ENCODE data around the gene ACVR1.
A peak's percentile ranks its signal among the peaks of the same experiment; 100 is the strongest.
"Not testable (repeated sequence)": the region's sequence is repeated elsewhere in the genome, so short reads cannot be mapped to it uniquely, and the experiment has no call there.

ACVR1 gene

GRCh38 chr2:157747695-157748370, 128.3 kb downstream of the ACVR1 start:
- no peak for DNase-seq

- no peak for DNase-seq
Measured at GRCh38 chr2:157747280-157747679, 128.8 kb downstream of the ACVR1 start.

DNA sequence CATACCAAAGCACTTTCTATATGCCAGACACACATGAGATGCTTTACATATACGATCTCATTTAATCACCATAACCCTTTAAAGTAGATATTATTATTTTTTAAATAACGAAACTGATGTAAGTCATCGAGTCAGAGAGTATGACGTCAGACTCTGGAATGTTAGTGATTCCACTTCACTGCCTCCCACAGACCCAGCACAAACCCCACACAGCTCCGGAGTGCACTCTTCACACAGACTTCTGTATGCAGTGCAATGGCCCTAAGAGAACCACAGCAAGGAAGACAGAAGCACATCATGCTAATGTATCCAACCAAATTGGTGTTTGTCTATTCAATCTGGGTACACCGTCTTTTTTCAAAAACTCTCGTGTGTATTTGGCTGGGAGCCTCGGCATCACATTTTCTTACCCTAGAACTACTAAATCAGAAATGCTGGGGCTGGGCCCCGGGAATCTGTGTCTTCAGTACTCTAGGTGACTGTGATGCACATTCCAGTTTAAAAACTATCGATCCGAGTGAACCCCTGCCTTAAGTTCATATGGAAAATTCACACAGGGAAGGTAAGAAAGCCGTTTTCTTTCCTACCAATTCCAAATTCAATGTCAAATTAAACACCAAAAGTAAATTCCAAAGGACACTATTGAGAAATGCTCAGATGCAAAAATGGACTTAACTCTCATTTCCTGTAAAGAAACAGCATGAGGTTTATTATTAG, 129.7 kb downstream of the ACVR1 start:
- no peak for DNase-seq

DNA sequence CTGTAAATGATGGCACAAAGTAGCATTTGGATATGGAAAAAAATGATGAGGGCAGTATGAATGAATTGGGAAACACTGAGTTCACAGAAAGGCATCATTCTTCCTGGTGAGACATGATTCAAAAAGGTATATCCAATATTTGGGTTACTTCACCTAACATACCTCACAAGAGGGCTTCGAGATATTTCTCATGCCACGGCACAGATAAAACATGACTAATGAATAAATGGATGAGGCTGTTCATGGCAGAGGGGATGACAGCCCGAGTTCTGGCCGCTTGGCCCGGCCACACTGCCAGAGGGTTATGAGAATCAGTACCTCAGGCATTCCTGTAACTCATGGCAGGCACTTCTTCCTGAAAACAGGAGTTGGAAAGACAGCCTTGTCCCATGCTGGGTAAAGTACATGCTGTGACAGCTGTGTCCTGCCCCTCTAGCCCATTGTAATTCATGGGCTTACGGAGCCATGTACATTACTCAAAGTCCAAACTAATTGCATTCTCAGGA, 131.5 kb downstream of the ACVR1 start:
- DNase-seq, result no peak

DNA sequence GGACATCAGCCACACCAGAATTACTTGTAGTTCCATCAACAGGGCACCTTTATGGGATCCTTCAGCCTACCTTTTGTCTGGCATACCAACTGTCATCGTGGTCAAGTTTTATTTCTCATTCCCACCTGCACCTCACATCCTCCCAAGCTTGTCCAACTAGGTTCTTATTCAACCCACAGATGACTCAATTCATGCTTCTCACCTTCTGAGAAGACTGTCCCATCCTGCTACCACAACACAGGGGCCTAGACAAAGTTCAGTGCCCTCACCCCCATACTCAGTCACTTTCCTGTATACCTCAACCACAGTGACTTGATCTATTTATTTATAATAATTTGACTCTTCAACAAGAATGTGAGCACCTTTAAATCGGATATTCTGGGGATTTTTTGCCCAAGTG, 133.1 kb downstream of the ACVR1 start:
- no peak for DNase-seq

DNA sequence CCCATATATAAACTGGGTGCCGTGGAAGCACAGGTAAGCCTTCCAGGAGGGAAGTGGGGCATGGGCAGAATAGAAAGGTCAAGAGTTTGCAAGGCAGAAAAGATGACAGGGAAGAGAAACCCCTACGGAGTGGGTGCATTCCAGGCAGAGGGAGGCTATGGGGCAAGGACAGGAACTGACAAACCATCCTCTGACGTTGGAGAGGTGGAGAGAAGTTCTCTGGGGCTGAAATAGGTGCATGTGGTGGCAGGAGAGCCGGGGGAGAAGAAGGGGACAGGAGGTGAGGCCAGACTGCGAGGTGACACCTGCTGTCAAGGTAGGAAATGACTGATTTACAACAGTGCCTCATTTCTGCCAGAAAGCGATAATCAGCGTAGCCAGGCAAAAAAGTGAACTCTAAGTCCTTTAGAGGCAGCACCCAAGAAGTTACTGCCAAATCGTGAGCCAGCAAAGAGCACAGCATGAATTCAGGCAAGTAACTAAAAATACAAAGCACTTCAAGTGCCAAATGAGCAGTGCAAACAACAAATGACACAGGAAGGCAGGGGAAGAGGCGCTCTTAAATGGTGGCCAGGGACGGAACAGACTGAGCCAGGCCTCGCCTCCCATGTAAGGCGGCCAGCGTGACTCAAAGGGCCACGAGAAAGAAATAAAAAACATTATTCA, 134.2 kb downstream of the ACVR1 start:
- DNase-seq, result no peak

DNA sequence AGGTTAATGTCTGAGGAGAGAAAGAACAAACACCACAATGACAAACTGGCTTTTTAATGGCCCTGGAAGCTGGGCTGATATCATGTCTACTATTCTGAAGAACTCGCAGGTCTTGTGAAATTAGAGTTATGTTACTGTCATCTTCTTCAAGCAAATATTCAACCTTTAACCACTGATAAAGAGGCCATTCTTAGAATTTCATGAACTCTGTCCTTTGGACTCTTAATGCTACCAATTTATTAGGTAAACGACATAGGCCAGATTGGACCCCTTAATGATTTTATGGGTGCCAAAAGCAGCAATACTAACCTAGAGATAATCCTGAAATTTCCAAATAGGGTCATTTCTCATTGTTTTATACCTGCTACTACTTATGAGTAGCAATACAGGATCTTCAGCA, 138.5 kb downstream of the ACVR1 start:
- no peak for DNase-seq

DNA sequence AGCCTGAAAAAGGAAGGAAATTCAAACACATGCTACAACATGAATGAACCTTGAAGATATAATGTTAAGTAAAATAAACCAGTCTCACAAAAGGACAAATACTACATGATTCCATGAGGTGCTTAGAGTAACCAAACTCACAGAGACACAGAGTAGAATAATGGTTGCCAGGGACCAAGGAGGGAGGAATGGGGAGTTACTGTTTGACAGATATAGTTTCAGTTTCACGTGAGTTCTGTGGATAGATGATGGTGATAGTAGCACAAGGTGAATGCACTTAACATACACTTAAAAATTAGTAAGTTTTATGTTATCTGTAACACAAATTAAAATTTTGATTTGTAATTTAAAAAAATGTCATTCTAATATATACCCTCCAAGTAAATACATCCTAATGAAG, 140.6 kb downstream of the ACVR1 start:
- no peak for DNase-seq

GRCh38 chr2:157733263-157733662, 142.9 kb downstream of the ACVR1 start:
- no peak for DNase-seq

DNA sequence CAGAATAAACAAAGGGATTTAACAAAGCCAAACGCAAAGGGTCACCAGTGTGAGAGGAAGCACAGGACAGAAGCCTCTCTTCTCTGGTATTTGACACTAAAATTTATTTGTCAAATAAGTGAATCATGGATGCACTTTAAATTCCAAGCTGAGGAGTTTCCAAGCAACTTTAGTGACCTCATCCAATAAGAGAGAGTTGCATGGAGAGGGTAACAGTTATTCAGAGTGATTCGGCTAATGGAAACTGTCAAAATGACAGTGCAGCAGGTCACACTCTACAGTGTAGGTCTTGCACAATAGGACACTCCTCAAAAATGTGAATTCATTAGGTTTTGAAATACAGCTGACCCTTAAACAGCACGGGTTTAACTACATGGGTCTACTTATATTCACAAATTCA, 143.5 kb downstream of the ACVR1 start:
- no peak for DNase-seq

- no peak for DNase-seq
Measured at GRCh38 chr2:157727693-157728092, 148.4 kb downstream of the ACVR1 start.

- DNase-seq, result no peak
Measured at GRCh38 chr2:157726946-157727345, 149.2 kb downstream of the ACVR1 start.

DNA sequence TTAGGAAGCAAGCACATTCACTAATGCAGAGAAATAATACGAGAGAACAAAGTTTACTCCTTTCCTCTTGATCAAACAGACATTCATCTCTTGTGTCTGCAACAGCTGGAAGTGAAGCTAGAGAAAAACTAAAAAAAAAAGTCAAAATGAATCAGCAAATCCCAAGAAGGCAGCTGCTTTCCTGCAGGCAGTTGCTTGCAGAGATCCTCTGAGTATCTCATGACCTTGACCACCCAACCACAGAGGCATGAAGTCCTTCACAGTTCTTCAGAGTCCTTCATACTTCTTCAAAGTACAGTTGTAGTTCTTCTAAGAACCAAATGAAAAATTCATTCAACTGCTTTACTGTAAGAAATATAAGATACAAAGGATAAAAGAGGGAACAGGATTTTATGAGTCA, 150.3 kb downstream of the ACVR1 start:
- no peak for DNase-seq

DNA sequence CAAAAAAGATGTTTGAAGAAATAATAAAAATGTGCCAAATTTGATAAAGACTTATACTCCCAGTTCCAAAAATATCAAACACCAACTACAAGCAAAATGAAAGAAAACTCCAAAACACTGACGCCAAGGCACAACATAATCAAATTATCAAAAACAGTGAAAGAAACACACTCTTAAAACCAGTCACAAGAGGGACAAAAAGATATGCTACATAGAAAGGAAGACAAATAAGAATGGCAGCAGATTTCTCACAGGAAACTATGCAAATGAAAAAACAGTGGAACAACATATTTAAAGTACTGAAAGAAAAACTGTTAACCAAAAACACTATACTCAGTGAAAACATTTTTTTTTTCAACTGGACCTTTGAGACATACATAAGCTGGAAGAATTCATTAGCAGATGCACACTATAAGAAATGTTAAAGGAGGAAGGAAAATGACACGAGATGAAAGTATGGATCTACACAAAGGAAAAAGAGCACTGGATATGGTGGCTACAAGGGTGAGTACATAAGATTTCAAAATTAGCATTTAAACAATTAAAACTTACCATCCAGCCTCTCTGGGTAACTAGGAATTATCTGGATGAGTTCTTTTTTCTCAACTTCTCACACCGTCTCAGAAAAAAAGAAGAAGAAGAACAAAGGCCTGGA, 153.4 kb downstream of the ACVR1 start:
- DNase-seq, result peak; percentile 13

GRCh38 chr2:157720504-157720903, 155.6 kb downstream of the ACVR1 start:
- DNase-seq, result no peak

DNA sequence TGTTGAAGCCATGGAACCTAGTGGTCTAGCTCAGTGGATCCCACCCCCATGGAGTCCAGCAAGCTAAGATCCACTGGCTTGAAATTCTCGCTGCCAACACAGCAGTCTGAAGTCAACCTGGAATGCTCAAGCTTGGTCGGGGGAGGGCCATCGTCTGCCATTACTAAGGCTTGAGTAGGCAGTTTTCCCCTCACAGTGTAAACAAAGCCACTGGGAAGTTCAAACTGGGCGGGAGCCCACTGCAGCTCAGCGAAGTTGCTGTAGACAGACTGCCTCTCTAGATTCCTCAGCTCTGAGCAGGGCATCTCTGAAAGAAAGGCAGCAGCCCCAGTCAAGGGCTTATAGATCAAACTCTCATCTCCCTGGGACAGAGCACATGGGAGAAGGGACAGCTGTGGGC, 171.5 kb downstream of the ACVR1 start:
- DNase-seq, result not testable (repeated sequence)

- DNase-seq, result not testable (repeated sequence)
Measured at GRCh38 chr2:157704148-157704547, 172.0 kb downstream of the ACVR1 start.

GRCh38 chr2:157699806-157700205, 176.3 kb downstream of the ACVR1 start:
- DNase-seq, result no peak

DNA sequence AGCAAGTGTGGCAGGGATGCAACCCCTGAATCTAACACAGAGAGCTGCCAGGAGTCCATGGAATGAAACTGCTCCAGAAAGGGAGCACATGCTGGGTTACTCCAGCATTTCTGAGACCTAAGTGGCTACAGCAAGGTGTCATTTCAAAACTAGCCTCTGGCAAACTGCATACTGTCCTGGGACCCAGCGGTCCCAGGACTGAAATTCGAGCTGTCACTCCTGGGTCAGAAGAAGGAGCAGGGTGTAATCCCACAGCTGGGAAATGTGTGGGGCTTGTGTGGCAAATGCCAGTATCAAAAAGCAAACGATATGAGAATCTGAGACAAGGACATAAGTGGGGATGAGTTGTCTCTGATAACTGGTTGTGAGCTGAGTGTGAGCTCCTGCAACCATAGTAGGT, 177.1 kb downstream of the ACVR1 start:
- DNase-seq, result no peak

GRCh38 chr2:157698430-157698829, 177.7 kb downstream of the ACVR1 start:
- DNase-seq, result no peak

DNA sequence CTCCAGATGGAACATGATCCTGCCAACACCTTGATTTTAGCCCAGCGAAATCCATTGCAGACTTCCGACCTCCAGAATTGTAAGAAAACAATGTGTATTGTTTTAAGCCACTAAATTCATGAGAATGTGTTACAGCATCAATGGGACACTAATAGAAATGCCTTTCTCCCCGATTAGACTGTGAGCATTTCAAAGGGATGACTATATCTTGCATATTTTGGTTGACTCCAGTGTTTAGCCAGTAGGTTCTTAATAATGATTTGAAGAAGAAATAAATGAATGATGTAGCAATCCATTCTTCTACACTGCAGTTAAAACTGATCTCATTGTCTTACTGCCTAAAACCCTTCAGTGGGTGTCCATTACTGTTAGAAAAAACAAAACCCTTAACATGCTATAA, 180.1 kb downstream of the ACVR1 start:
- DNase-seq, result no peak

- DNase-seq, result no peak
Measured at GRCh38 chr2:157692768-157693167, 183.4 kb downstream of the ACVR1 start.

DNA sequence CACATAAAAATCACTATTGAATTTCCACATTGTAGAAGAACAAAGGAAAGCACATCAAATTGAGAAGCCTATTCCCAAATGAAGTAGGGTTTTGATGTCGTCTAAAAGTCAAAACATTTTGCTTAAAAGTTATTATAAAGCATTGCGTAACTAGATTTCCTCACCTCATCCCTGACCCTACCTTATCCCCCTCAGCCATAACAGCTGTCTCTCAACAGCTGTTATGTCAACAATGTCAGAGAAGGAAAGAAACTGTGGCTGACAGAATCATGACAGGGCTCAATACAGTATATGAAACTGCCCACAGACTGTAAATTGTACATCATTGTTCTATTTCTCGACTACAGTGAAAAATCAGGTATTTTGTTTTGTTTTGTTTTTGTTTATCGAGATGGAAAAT, 184.4 kb downstream of the ACVR1 start:
- no peak for DNase-seq

DNA sequence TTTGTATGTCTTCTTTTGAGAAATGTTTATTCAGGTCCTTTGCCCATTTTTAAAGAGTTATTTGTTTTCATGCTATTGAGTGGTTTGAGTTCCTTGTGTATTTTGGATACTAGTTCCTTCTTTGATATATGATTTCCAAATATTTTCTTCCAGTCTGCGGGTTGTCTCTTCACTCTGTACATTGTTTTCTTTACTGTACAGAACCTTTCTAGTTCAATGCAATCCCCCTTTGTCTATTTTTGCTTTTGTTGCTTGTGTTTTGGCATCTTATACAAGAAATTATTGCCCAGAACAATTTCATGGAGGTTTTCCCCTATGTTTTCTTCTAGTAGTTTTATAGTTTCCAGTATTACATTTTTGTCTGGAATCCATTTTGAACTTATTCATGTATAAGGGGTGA, 185.0 kb downstream of the ACVR1 start:
- DNase-seq, result no peak

Data from NCI-H2227 treated with DMSO at 0.1 percent for 48 hours (cell line).